Measurements from ENCODE around the gene NRK. TPM values are rescaled to one million over a fixed set of nuclear protein-coding genes. Genes with fewer than 3 reads are reported as not detected.
A peak's percentile ranks its signal among the peaks of the same experiment; 100 is the strongest.
"Not testable (repeated sequence)": the region's sequence is repeated elsewhere in the genome, so short reads cannot be mapped to it uniquely, and the experiment has no call there.

The NRK gene, protein sequence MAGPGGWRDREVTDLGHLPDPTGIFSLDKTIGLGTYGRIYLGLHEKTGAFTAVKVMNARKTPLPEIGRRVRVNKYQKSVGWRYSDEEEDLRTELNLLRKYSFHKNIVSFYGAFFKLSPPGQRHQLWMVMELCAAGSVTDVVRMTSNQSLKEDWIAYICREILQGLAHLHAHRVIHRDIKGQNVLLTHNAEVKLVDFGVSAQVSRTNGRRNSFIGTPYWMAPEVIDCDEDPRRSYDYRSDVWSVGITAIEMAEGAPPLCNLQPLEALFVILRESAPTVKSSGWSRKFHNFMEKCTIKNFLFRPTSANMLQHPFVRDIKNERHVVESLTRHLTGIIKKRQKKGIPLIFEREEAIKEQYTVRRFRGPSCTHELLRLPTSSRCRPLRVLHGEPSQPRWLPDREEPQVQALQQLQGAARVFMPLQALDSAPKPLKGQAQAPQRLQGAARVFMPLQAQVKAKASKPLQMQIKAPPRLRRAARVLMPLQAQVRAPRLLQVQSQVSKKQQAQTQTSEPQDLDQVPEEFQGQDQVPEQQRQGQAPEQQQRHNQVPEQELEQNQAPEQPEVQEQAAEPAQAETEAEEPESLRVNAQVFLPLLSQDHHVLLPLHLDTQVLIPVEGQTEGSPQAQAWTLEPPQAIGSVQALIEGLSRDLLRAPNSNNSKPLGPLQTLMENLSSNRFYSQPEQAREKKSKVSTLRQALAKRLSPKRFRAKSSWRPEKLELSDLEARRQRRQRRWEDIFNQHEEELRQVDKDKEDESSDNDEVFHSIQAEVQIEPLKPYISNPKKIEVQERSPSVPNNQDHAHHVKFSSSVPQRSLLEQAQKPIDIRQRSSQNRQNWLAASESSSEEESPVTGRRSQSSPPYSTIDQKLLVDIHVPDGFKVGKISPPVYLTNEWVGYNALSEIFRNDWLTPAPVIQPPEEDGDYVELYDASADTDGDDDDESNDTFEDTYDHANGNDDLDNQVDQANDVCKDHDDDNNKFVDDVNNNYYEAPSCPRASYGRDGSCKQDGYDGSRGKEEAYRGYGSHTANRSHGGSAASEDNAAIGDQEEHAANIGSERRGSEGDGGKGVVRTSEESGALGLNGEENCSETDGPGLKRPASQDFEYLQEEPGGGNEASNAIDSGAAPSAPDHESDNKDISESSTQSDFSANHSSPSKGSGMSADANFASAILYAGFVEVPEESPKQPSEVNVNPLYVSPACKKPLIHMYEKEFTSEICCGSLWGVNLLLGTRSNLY (N-terminal part only)
- 16.1 and 39.2 TPM in 2 replicates for total RNA-seq

DNA sequence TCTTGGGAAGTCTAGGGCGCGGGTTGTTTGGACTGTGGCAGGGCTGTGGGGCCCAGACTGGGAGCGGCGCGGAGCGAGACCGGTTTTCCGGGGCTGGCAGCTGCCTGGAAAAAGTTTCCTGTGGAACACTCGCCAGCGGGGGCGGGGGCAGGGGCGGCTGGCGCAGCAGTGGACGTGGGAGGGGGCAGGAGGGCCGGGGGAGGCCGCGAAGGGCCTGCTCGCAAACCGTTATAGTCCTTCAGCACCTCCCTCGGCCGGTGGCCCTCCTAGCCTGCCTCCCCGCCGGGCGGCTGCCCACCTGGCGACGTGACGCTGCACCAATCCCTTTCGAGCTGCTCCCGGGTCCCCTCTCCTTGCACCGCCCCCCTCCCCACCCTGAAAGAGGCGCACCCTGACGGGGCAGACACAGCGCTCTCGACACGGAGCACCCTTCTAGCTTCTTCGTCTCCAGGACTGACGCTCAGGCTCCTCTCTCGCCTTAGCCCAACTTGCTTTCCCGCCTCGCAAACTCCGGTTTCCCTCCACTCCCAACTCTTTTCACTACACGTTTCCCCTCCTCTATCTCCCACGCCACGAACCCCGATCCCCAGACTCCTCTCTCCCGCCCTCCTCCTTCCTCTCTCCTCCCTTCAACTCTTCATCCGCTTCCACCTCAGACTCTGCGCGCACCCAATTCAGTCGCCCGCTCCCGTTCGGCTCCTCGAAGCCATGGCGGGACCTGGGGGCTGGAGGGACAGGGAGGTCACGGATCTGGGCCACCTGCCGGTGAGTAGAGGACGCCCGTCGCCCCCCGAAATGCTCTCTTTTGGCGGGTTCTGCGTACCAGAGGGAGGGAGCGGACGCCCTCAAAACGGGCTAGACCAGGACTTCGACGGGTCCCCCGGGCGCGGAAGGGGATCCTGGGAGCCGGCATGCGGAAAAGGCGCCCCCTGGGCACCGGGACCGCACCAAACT, at the start of gene NRK:
Gene NRK (plus strand): TSS at position 402 of the 954 bp plus-strand sequence. CDS start 307 bp downstream, at position 709.
- DNase-seq (ENCODE audit: low read depth) = no peak

DNA sequence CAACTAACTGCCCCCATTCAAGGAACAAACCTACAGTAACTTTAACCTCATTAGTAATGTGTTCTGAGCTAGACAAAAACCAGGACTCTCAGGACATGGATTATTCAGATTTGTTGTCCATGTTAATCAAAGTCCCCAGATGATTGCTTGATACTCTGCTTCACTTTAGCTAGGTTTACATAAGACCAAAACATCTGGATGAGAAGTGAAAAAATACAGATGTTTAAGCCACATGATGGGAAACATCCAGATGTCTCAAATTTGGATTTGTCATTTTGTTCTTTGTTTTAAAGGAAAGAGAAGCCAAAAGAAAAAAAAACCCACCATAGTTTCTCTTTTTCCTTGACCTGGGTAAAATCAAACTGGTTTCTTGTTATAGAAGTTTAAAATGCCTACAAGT, 48.5 kb upstream of the NRK start:
- no peak for DNase-seq (ENCODE audit: low read depth)

DNA sequence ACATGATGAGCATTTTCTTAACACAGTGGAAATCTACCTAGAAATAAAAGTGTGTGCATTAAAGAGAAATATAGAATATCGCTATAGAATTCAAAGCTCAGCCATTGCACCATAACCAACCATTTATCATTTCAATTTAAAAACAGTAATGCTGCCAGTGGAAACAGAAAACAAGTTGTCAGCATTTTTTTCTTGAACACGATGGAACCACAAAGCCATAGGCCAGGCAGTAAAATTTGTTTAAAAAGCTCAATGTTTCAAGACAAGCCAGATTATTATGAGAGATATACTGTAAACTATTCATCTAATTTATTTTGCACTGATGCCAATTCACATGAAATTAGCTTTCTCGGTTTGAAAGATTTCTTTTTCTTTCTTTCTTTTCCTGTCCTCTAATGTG, 46.7 kb upstream of the NRK start:
- DNase-seq (ENCODE audit: low read depth) = no peak

DNA sequence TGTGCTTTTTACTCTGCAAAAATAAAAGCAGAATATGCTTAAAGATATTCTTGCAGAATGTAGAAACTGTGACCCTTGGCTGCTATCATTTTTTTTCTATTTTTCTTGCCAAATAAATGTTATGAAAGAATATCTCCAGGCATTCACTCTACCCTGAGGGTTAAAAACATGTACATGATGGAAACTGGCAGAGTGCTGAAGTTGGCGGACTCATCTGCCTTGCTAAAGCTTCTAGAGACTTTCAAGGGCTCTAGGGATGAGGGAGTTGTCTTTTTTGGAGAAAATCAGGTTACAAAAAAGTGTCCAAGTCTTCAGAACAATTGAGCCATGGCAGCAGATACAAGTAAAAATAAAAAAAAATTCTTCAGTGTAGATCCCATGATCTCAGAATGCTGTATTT, 40.5 kb upstream of the NRK start:
- no peak for DNase-seq (ENCODE audit: low read depth)

DNA sequence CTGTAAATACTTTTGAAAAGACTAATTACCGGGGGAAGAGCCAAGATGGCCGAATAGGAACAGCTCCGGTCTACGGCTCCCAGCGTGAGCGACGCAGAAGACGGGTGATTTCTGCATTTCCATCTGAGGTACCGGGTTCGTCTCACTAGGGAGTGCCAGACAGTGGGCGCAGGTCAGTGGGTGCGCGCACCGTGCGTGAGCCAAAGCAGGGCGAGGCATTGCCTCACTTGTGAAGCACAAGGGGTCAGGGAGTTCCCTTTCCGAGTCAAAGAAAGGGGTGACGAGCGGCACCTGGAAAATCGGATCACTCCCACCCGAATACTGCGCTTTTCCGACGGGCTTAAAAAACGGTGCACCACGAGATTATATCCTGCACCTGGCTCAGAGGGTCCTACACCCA, 25.5 kb upstream of the NRK start:
- DNase-seq (ENCODE audit: low read depth) = not testable (repeated sequence)

DNA sequence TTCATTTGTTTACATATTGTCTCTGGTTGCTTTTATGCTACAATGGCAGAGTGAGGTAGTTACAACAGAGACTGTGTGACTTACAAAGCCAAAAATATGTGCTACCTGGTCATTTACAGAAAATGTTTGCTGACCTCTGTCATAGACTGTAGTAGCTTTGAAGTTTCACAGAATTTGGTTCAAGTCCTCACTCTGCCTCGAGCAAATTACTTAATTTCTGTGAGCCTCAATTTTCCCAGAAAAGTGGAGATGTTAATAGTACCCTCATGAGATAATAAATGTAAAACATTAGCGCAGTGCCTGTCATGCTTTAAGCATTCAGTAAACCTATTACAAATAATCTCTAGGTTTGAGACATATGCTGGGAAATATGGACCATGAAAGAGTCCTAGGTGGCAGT, 18.4 kb upstream of the NRK start:
- no peak for DNase-seq (ENCODE audit: low read depth)

DNA sequence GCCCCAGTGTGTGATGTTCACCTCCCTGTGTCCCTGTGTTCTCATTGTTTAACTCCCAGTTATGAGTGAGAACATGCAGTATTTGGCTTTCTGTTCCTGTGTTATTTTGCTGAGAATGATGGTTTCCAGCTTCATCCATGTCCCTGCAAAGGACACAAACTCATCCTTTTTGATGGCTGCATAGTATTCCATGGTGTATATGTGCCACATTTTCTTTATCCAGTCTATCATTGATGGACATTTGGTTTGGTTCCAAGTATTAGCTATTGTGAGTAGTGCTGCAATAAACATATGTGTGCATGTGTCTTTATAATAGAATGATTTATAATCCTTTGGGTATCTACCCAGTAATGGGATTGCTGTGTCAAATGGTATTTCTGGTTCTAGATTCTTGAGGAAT, 16.7 kb upstream of the NRK start:
- not testable (repeated sequence) for DNase-seq (ENCODE audit: low read depth)

DNA sequence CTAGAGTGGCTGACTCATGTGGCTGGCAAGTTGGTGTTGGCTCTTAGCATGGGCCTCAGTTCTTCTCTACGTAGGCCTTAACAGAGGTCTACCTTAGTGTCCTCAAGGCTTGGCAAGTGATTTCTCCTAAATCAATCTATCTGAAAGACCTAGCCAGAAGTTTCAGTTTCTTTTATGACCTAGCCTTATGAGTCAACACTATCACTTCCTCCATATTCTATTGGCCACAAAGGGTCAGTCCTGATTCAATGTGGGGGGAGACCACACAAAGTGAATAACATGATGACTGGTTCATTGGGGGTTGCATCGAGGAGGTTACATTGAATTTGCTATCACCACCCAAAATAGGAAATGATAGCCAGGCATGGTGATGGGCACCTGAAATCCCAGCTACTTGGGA, 5.8 kb upstream of the NRK start:
- no peak for DNase-seq (ENCODE audit: low read depth)

DNA sequence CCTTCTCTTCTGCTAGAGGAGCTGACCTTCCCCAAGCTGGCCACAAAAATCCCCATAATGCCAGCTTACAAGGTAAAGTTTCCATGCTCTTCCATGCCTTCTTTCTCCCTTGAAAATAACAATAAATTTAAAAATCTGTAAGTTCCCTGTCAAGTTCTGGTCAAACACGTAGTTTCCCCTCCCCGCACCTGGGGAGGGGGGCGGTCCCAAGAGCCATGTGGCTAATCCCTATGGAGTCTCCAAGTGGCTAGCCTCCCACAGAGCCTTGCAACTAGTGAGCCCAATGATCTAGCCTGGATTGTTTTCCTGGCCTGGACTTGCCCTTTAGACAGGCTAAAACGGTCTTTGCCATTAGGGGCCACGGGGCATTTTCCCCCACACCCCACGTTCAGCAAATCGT, 2.1 kb upstream of the NRK start:
- no peak for DNase-seq (ENCODE audit: low read depth)

DNA sequence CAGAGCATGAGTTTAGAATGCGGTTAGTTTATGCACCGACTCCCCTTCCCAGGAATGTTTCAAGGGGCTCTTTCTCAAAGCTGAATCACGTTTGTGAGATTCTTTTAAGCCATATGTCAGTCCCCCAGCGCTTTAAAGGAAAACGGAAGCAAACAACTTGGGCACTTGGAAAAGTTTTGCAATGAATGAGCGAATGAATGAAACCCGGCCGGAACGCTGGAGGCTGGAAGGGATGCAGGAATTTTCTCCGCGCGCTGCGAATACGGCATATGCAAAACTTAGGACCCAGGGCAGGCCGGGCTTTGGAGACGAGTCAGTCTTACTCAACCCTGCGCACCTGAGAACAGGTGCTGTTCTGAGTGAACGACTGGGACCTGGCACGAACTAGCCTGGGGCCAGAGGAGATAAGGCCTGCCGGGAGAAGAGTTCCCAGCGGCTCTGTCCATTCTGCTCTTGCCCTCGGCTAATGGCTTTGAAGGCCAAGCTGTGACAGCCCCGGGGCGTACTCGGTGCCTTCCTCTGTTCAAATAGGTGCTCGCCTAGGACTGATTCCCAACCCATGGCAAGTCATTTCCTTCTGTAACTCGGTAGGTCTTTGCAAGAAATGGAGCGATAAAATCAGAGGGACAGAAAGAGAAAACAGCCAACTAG, 743 bp upstream of the NRK start:
- peak; percentile 40 for DNase-seq (ENCODE audit: low read depth)

DNA sequence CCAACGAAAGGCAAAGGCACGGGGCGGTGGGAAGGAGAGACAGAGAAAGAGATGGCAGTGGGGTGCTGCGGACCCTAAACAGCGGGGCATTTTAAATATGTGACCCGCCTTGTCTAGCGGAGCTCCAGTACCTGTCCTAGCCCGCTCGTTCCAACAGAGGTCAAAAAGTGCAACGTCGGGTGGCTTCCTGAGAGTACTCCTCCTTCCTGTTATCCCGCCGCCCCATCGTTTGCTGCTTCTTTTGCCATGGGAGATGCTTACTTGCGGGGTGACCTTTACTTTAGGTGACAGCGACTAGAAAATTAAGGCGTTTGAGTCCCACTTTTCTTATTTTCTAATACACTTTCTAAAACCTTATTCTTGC, 735 bp downstream of the NRK start:
- no peak for DNase-seq (ENCODE audit: low read depth)

DNA sequence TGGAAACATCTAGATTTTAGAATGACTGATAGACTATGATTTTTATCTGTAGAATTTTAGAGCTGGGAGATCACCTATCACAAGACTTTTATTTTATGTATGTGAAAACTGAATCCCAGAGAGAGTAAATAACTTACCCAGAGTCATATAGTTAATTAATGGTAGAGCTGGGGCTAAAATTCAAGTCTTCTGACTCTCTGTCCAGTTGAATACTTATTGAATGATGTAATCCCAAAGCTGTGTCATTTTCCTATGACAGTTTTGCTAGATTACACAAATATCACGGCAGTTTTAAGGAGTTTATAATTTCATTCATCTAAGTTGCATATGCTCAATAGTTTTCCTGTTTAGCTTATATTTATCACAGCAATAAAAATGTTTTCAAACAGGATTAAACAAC, 6.7 kb downstream of the NRK start:
- peak; percentile 50 for DNase-seq (ENCODE audit: low read depth)

DNA sequence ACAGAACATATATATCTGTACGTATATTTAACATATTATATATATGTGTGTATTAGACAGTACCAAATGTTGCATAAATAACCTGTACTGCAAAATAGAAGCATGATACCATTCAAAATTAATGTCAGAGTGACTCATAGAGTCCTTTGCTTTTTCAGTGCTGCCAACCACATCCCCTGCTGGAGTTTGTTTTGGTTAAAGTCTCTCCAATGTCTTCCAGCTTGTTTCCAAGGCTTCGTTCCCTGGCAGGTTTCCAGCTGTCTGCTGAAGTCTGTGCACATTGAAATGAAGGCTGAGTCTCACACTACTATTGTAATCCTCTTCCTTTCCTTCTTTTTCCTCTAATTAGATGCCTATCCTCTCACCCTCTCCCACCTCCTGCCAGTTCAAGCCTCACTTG, 14.9 kb downstream of the NRK start:
- DNase-seq (ENCODE audit: low read depth) = peak; percentile 94

DNA sequence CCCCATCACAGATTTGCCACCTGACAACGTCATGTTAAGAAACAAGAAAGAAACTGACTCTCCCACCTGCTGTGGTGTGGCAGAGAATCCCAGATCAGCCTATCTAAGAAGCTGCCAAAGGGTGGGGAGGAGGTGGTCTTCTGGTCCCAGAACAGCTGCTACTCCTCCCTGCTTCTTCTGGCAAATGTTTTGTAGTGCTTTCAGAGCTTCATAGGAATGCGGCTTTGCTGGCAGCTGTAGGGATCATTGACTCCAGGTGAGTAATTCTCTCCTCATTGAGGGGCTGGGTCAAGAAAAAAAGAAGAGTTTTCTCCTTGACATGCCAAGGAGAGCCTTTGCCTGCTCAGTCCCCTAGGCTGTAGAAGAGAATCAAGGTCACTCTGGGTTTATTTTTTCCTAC, 23.3 kb downstream of the NRK start:
- no peak for DNase-seq (ENCODE audit: low read depth)

DNA sequence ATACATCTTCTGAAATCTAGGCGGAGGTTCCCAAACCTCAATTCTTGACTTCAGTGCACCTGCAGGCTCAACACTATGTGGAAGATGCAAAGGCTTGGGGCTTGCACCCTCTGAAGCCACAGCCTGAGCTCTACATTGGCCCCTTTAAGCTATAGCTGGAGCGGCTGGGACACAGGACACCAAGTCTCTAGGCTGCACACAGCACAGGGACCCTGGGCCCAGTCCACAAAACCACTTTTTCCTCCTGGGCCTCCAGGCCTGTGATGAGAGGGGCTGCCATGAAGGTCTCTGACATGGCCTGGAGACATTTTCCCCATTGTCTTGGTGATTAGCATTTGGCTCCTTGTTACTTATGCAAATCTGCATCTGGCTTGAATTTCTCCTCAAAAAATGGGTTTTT, 27.8 kb downstream of the NRK start:
- DNase-seq (ENCODE audit: low read depth) = not testable (repeated sequence)

DNA sequence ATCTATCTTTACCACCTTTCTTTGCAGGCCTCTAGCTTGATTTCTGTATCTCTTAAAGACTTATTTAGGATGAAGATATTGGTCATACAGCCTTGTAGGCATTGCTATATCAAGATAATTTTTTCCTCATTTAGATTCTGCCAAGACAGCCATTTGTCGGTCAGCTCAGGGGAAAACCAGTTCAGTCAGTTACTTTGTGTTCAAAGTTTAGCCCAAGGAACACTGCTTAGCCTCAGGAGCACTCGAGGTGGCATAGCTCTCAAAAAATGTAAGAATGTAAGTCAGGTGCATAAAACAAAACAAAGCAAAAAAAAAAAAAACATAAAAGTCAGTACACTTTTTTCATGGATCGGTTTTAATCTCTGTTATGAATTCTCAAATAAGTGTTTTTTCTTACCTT, 43.4 kb downstream of the NRK start:
- no peak for DNase-seq (ENCODE audit: low read depth)

DNA sequence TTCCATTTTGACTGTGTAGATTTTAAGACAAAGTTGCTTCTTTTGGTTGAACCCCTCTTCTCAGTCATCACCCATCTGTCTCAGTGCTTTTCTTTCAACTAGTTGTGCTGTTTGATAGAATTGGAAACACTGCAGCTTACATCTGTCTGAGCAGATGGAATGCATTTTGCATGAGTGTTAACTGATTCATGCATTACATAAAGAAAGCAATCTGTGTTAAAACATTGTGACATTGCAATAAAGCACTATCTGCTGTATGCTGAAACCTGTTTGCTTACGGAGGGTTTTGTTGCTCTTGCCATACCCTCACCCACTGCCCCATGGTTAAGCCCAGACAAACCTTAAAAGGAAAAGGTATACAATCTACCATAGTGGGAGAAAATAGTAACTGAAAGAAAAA, 47.4 kb downstream of the NRK start:
- no peak for DNase-seq (ENCODE audit: low read depth)

DNA sequence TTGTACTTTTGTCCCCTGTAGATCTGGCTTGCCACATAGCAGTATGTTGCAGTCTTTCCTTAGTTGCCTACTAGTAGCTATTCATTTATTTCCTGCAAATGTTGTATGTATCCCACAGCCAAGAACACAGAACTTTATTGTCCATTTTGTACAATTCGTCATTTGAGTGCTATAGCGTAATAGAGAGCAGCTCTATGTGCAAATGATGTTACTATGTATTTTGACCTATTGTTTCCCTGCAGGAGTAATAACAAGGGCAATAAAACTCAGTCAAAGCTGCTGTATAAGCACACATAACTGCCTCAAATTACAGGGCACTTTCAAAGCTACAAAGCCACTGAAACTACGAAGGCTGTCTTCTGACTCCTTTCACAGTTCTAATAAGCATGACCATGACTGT, 48.1 kb downstream of the NRK start:
- DNase-seq (ENCODE audit: low read depth) = no peak

DNA sequence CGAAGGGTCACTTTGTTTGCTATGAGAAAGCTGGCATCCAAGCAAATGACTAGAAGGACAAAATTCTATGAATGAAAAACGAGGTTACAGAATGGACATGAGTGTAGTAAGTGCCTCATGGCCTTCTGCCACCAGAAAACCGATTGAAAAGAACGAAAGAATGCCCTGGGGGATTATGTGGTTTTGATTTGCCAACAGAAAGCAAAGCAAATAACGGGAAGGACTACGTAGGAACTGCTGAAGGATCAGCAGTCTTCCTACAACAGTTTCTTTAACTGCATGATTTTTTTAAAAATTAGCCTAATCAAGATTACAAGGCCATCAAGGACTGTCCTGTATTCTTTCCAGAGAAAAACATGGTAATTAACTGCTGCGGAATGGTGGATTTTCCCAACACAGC, 50.6 kb downstream of the NRK start:
- peak; percentile 61 for DNase-seq (ENCODE audit: low read depth)

DNA sequence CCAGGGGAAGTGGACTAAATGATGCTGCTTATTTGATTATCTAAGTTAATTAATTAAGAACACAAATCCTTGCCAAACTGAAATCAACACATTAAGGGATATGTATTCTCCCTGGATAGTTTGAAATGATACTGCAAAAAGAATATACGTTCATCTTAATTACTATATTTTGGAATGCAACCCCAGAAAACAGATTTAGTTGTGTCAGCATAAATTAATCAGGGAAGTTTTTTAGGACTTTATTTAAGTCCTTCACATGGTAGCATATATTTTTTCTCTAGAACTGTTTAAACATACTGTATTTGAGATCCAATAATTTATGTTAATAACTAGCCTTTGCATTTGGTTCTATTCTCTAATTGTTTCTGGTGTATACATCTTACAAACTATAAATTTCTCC, 52.5 kb downstream of the NRK start:
- DNase-seq (ENCODE audit: low read depth) = no peak

DNA sequence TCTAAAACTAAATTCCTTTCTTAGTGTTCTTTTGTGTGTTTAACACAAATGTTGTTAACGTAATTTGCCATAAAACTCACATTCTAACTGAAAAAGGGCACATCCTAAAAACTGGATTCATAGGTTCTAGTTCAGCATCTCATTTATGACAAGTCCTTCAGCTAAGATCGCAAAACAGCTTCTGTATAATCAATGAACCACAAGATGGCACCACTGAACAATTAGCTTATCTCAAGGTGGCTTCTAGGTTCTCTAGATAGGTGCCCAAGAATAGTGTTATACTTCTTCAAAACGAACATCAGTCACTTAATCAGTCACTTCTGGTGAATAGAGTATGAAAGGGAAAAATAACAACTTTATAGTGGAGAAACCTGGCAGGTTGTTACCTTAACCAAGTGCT, 54.3 kb downstream of the NRK start:
- peak; percentile 41 for DNase-seq (ENCODE audit: low read depth)
